Fibroblast of peridontal ligament (primary cell): Measurements from ENCODE around the gene SLC35G1.

Experiments
- DNase-seq: peaks from one replicate; pipeline ENCODE4 v3.0.0-alpha.2; 2010; ENCODE audit errors: extremely low read depth

The SLC35G1 gene

GRCh38 chr10:93876381-93876780 lies 17.4 kb upstream of the SLC35G1 start:
- no peak for DNase-seq

- no peak for DNase-seq
These were observed 14.5 kb upstream of the SLC35G1 start for GRCh38 chr10:93879273-93879672.

- peak; percentile 29 for DNase-seq
These were observed 969 bp downstream of the SLC35G1 start for GRCh38 chr10:93894516-93895378.

- no peak for DNase-seq
These were observed 3.4 kb downstream of the SLC35G1 start for GRCh38 chr10:93897070-93897780.

- DNase-seq, result no peak
These were observed 5.3 kb downstream of the SLC35G1 start for GRCh38 chr10:93899109-93899508.

- DNase-seq, result no peak
These were observed 9.3 kb downstream of the SLC35G1 start for GRCh38 chr10:93903051-93903450.

- no peak for DNase-seq
These were observed 11.1 kb downstream of the SLC35G1 start for GRCh38 chr10:93904901-93905300.

GRCh38 chr10:93907059-93907458 lies 13.3 kb downstream of the SLC35G1 start:
- DNase-seq, result no peak

GRCh38 chr10:93911866-93912265 lies 18.1 kb downstream of the SLC35G1 start:
- no peak for DNase-seq

GRCh38 chr10:93912444-93912843 lies 18.7 kb downstream of the SLC35G1 start:
- no peak for DNase-seq

GRCh38 chr10:93913706-93914105 lies 19.9 kb downstream of the SLC35G1 start:
- no peak for DNase-seq

- no peak for DNase-seq
These were observed 21.8 kb downstream of the SLC35G1 start for GRCh38 chr10:93915598-93915997.

GRCh38 chr10:93916257-93917063 lies 22.7 kb downstream of the SLC35G1 start:
- DNase-seq, result peak; percentile 65

GRCh38 chr10:93917064-93917391 lies 23.2 kb downstream of the SLC35G1 start:
- DNase-seq, result no peak

GRCh38 chr10:93917821-93918220 lies 24.0 kb downstream of the SLC35G1 start:
- DNase-seq, result no peak

- no peak for DNase-seq
These were observed 27.6 kb downstream of the SLC35G1 start for GRCh38 chr10:93921338-93921737.

- DNase-seq, result no peak
These were observed 32.8 kb downstream of the SLC35G1 start for GRCh38 chr10:93926613-93927012.

GRCh38 chr10:93938140-93938539 lies 44.4 kb downstream of the SLC35G1 start:
- DNase-seq, result peak; percentile 33

- no peak for DNase-seq
These were observed 47.1 kb downstream of the SLC35G1 start for GRCh38 chr10:93940881-93941280.

- no peak for DNase-seq
These were observed 47.8 kb downstream of the SLC35G1 start for GRCh38 chr10:93941606-93942005.

GRCh38 chr10:93945819-93946218 lies 52.0 kb downstream of the SLC35G1 start:
- peak; percentile 60 for DNase-seq

- DNase-seq, result peak; percentile 77
These were observed 53.3 kb downstream of the SLC35G1 start for GRCh38 chr10:93947055-93947454.
